Loucy (cell line): ENCODE results near the gene AKAIN1.

Experiments
- CTCF ChIP-seq: fragments of 200-600 bp; sonication (generic); conservative IDR thresholded peaks from 2 replicates; pipeline ENCODE4 v1.5.1; 2014; ENCODE audit warnings: mild to moderate bottlenecking, antibody characterized with exemption, low read length
- EZH2phosphoT487 ChIP-seq: fragments of 200-600 bp; IDR thresholded peaks from 2 replicates; pipeline ENCODE4 v1.6.1; 2018; ENCODE audit warnings: antibody characterized with exemption, mild to moderate bottlenecking, moderate library complexity, borderline replicate concordance

GRCh38 chr18:5093902-5094301, 103.2 kb downstream of the AKAIN1 start:
- TF ChIP-seq CTCF (no peak), EZH2phosphoT487 (no peak)
